ENCODE measurements around the gene METTL2B. TPM values are rescaled to one million over a fixed set of nuclear protein-coding genes. Genes with fewer than 3 reads are reported as not detected.

Gene METTL2B
- total and polyA plus RNA-seq, 2 of the 13 experiments (the other 11 are each of a cell fraction or from before 2014, with no cell fraction given): 15.5 to 33.1 TPM

- TF ChIP-seq ZSCAN29 (CRISPR knock-in tag; conservative IDR thresholded peaks at IDR 0.05) (no peak), TBP (CRISPR knock-in tag; IDR thresholded peaks at IDR 0.05) (no peak), ATF4 (CRISPR knock-in tag; IDR thresholded peaks at IDR 0.05) (0 out of 4 replicates have a peak, but pooled peaks of 1 of the 2 experiments have one; percentile 17), THRA (CRISPR knock-in tag; IDR thresholded peaks at IDR 0.05; ENCODE audit: borderline replicate concordance) (peak; percentile 57; the same call in 1 of the 2 replicates), BRD4 (CRISPR knock-in tag; IDR thresholded peaks at IDR 0.05) (peak; percentile 19; the same call in 1 of the 2 replicates), SNAPC2 (CRISPR knock-in tag; IDR thresholded peaks at IDR 0.05) (no peak), ZNF205 (CRISPR knock-in tag; IDR thresholded peaks at IDR 0.05) (0 out of 2 replicates have a peak, but pooled peaks have one; percentile 18), POLR2A (IDR thresholded peaks at IDR 0.05; ENCODE audit: insufficient read depth in 1 of 2, low read depth in 2 of 2, low read length in 2 of 2) (peak; percentile 89 to 96), EZH2 (conservative IDR thresholded peaks at IDR 0.05; ENCODE audit: low read depth, low read length) (no peak), ZNF644 (CRISPR knock-in tag; IDR thresholded peaks at IDR 0.05; ENCODE audit: low read depth) (no peak), POLR2AphosphoS5 (IDR thresholded peaks at IDR 0.05; ENCODE audit: low read depth, low read length) (peak; percentile 94), NR3C1 (CRISPR knock-in tag; IDR thresholded peaks at IDR 0.05) (no peak), ZNF776 (CRISPR knock-in tag; IDR thresholded peaks at IDR 0.05) (peak; percentile 83; the same call in 1 of the 2 replicates), CTCF (CRISPR knock-in tag; IDR thresholded peaks at IDR 0.05) (peak; percentile 16; the same call in 1 of the 2 replicates), GFI1 (CRISPR knock-in tag; IDR thresholded peaks at IDR 0.05; ENCODE audit: borderline replicate concordance) (peak; percentile 71; the same call in 1 of the 2 replicates), ZNF710 (CRISPR knock-in tag; IDR thresholded peaks at IDR 0.05; ENCODE audit: borderline replicate concordance) (0 out of 2 replicates have a peak, but pooled peaks have one; percentile 26), ZNF552 (CRISPR knock-in tag; IDR thresholded peaks at IDR 0.05; ENCODE audit: borderline replicate concordance) (peak; percentile 55), TEAD3 (CRISPR knock-in tag; optimal IDR thresholded peaks at IDR 0.05; ENCODE audit: borderline replicate concordance) (peak; percentile 36), ZBTB38 (CRISPR knock-in tag; IDR thresholded peaks at IDR 0.05) (peak; percentile 96), GPN1 (CRISPR knock-in tag; IDR thresholded peaks at IDR 0.05; ENCODE audit: borderline replicate concordance) (no peak), ZNF770 (CRISPR knock-in tag; IDR thresholded peaks at IDR 0.05) (peak; percentile 39)
These were observed 20.8 kb upstream of the METTL2B start, which contains the start of gene HILPDA (continued) for GRCh38 chr7:128455543-128456254.
